Measurements from ENCODE around the gene NECTIN3. TPM values are rescaled to one million over a fixed set of nuclear protein-coding genes. Genes with fewer than 3 reads are reported as not detected.

NECTIN3 gene
- total RNA-seq, 1 experiment from 2014 or later: not detected

DNA sequence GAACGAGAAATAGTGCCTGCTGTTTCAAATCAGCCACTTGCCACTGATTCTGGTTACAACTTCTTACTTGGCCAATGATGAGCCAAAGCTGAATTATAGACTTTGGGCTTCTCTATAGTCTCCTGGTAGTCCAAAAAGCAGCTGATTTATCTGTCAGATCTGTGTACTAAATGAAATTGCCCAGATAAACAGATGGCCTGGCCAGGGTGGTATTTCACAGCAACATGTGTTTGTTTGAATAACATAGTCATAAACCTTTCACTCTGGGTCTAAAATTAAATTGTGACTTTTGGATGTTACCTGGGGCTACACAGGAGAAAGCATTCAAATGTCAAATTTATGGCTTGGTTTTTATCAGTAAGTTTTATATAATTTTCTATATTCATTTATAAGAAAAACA is 147.0 kb downstream of the NECTIN3 start:
- Histone ChIP-seq H3K9ac (ENCODE audit: low read length) (no peak overlapping the region), H3K27ac (ENCODE audit: low read length) (no peak overlapping the region), H2AFZ (ENCODE audit: low read length) (no peak overlapping the region), H3K27me3 (ENCODE audit: low read length) (no peaks in the 10 kb centered on the region), H3K9me3 (ENCODE audit: low read length) (no peaks in the 10 kb centered on the region), H4K20me1 (ENCODE audit: insufficient read depth, low read depth, low read length) (no peaks in the 10 kb centered on the region), H3K9me2 (replicated peaks; ENCODE audit: insufficient read depth, low read length) (no peaks in the 10 kb centered on the region), H3K4me3 (ENCODE audit: low read length) (no peak overlapping the region), H3K79me2 (ENCODE audit: low read length) (no peaks in the 10 kb centered on the region), H3K36me3 (ENCODE audit: insufficient read depth, low read length) (no peaks in the 10 kb centered on the region), H3K4me2 (ENCODE audit: low read depth, low read length, poor library complexity, severe bottlenecking) (no peak overlapping the region), H3K4me1 (ENCODE audit: low read length) (no peaks in the 10 kb centered on the region)
- no peak for DNase-seq

DNA sequence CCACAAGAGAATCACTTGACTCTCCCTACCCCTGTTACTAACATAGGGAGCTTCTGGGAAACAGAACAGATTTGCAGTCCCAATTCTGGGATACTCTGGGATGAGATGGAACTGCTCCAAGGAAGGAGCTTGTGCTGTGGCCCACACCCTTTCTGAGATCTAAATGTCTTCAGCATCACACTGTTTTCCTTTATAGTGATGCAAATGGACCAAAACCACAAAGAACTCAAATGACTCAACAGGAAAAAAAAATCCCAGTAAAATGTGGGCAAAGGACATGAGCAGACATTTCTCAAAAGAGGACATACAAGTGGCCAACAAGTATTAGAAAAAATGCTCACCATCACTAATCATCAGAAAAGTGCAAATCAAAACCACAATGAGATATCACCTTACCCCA is 155.6 kb downstream of the NECTIN3 start:
- no peaks in the 10 kb centered on the region for H3K9me3 ChIP-seq (ENCODE audit: low read length)
- no peaks in the 10 kb centered on the region for H3K4me1 ChIP-seq (ENCODE audit: low read length)
- H3K27ac ChIP-seq (ENCODE audit: low read length): no peak overlapping the region
- H3K4me3 ChIP-seq (ENCODE audit: low read length): no peak overlapping the region
- no peaks in the 10 kb centered on the region for H3K9me2 ChIP-seq (replicated peaks; ENCODE audit: insufficient read depth, low read length)
- no peaks in the 10 kb centered on the region for H4K20me1 ChIP-seq (ENCODE audit: insufficient read depth, low read depth, low read length)
- no peaks in the 10 kb centered on the region for H3K36me3 ChIP-seq (ENCODE audit: insufficient read depth, low read length)
- H2AFZ ChIP-seq (ENCODE audit: low read length): no peak overlapping the region
- no peak for DNase-seq
- no peak overlapping the region for H3K4me2 ChIP-seq (ENCODE audit: low read depth, low read length, poor library complexity, severe bottlenecking)
- H3K9ac ChIP-seq (ENCODE audit: low read length): no peak overlapping the region
- H3K79me2 ChIP-seq (ENCODE audit: low read length): no peaks in the 10 kb centered on the region
- no peaks in the 10 kb centered on the region for H3K27me3 ChIP-seq (ENCODE audit: low read length)

DNA sequence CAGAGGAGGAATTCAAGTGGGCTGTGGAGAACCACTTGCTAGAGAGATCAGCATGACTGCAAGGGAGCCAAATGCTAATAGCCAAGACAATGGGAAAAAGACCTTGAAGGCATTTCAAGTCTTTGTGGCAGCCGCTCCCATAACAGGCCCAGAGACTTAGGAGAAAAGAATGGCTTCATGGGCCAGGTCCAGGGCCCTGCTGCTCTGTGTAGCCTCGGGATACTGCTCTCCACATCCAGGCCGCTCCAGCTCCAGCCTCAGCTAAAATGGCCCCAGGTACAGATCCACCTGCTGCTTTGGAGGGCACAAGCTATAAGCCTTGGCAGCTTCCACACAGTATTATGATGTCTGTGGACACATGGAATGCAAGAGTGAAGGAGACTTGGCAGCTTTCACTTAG is 157.7 kb downstream of the NECTIN3 start:
- no peaks in the 10 kb centered on the region for H3K9me3 ChIP-seq (ENCODE audit: low read length)

DNA sequence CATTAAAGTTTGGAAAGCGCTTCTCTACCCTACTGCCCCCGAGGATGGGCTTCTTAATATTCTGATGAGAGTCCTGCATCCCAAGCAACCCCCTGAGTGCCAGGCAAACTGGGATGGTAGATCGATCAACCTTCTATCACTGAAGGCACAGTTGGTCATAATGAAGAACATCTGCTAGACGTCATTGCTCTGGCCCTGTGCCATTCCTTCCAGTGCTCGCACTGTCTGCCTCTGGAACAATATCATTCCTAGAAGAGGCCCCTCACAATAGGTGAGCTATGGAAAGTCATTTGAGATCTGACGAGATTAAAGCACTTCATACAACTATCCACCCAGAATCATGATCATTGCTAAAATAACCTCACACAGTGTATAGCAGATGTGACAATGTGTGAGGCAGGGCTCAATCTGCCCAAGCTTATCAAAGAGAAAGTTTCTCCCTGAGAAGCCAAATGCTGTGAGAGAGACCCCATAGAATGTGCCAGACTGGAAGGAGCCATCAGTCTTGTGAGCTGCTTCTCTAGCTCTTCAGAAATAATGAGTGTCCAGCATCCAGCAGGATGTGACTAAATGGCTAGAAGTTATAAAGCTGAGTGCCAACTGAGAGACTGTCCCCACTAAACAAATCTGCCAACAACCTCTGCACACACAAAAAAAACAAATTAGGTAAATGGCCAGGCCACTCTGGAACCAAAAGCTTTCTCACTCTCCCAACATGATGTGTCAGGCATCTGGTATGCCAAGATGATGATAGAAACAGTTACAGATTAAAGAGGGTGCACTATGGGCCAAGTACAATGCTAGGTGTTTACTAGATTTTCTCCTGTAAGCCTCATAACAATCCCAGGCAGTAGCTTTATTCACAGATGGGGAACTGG is 165.5 kb downstream of the NECTIN3 start:
- H4K20me1 ChIP-seq (ENCODE audit: insufficient read depth, low read depth, low read length): no peaks in the 10 kb centered on the region
- no peaks in the 10 kb centered on the region for H3K36me3 ChIP-seq (ENCODE audit: insufficient read depth, low read length)
- H3K4me3 ChIP-seq (ENCODE audit: low read length): no peak overlapping the region
- H3K27me3 ChIP-seq (ENCODE audit: low read length): no peaks in the 10 kb centered on the region
- DNase-seq: no peak
- H3K9me3 ChIP-seq (ENCODE audit: low read length): peaks cover 3% of the 10 kb centered on the region; the same call in 1 of the 2 replicates
- no peak overlapping the region for H2AFZ ChIP-seq (ENCODE audit: low read length)
- H3K9me2 ChIP-seq (replicated peaks; ENCODE audit: insufficient read depth, low read length): no peaks in the 10 kb centered on the region
- H3K4me2 ChIP-seq (ENCODE audit: low read depth, low read length, poor library complexity, severe bottlenecking): no peak overlapping the region
- H3K9ac ChIP-seq (ENCODE audit: low read length): no peak overlapping the region
- no peak overlapping the region for H3K27ac ChIP-seq (ENCODE audit: low read length)
- no peaks in the 10 kb centered on the region for H3K4me1 ChIP-seq (ENCODE audit: low read length)
- H3K79me2 ChIP-seq (ENCODE audit: low read length): no peaks in the 10 kb centered on the region

More for the DNA sequence above, 157.7 kb downstream of the NECTIN3 start:
- no peak overlapping the region for H3K4me3 ChIP-seq (ENCODE audit: low read length)
- H3K9ac ChIP-seq (ENCODE audit: low read length): no peak overlapping the region
- DNase-seq: no peak
- H2AFZ ChIP-seq (ENCODE audit: low read length): no peak overlapping the region
- H3K27me3 ChIP-seq (ENCODE audit: low read length): no peaks in the 10 kb centered on the region
- no peaks in the 10 kb centered on the region for H3K79me2 ChIP-seq (ENCODE audit: low read length)
- H4K20me1 ChIP-seq (ENCODE audit: insufficient read depth, low read depth, low read length): no peaks in the 10 kb centered on the region
- no peaks in the 10 kb centered on the region for H3K36me3 ChIP-seq (ENCODE audit: insufficient read depth, low read length)
- no peaks in the 10 kb centered on the region for H3K9me2 ChIP-seq (replicated peaks; ENCODE audit: insufficient read depth, low read length)
- no peak overlapping the region for H3K27ac ChIP-seq (ENCODE audit: low read length)
- no peaks in the 10 kb centered on the region for H3K4me1 ChIP-seq (ENCODE audit: low read length)
- no peak overlapping the region for H3K4me2 ChIP-seq (ENCODE audit: low read depth, low read length, poor library complexity, severe bottlenecking)

DNA sequence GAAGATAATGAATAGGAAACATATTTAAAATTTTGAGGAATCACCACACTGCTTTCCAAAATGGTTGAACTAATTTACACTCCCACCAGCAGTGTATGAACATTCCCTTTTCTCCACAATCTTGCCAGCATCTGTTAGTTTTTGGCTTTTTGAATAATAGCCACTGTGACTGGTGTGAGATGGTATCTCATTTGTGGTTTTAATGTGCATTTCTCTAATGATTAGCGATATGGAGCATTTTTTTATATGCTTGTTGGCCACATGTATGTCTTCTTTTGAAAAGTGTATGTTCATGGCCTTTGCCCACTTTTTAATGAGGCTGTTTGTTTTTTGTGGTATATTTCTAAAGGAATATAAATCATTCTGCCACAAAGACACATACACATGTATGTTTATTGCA is 166.3 kb downstream of the NECTIN3 start:
- Histone ChIP-seq H3K36me3 (ENCODE audit: insufficient read depth, low read length) (no peaks in the 10 kb centered on the region), H3K4me1 (ENCODE audit: low read length) (no peaks in the 10 kb centered on the region), H3K27me3 (ENCODE audit: low read length) (no peaks in the 10 kb centered on the region), H4K20me1 (ENCODE audit: insufficient read depth, low read depth, low read length) (no peaks in the 10 kb centered on the region), H3K79me2 (ENCODE audit: low read length) (no peaks in the 10 kb centered on the region), H3K4me2 (ENCODE audit: low read depth, low read length, poor library complexity, severe bottlenecking) (no peak overlapping the region), H3K9me2 (replicated peaks; ENCODE audit: insufficient read depth, low read length) (no peaks in the 10 kb centered on the region), H3K9me3 (ENCODE audit: low read length) (peaks cover 3% of the 10 kb centered on the region; the same call in 1 of the 2 replicates), H3K27ac (ENCODE audit: low read length) (no peak overlapping the region), H3K9ac (ENCODE audit: low read length) (no peak overlapping the region), H2AFZ (ENCODE audit: low read length) (no peak overlapping the region), H3K4me3 (ENCODE audit: low read length) (no peak overlapping the region)
- no peak for DNase-seq

DNA sequence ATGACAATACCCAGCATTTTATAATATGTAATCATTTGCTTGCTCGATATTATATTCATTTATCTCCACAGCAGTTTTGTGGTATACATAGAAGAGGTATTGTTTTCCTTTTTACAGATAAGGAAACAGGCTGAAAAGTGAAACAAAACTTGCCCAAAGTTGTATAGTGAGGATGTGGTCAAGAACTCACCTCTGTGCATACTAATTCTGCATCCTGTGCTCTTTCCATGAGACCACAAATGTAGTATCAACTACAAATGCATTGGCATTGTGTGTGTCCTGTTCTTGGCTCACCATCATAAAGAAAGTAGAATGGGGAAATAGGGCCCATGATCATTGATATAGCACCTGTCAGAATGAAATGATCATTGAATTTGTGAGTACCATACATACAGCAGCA is 167.3 kb downstream of the NECTIN3 start:
- H3K9me2 ChIP-seq (replicated peaks; ENCODE audit: insufficient read depth, low read length): no peaks in the 10 kb centered on the region
- no peak overlapping the region for H3K4me3 ChIP-seq (ENCODE audit: low read length)
- no peak overlapping the region for H3K27ac ChIP-seq (ENCODE audit: low read length)
- no peaks in the 10 kb centered on the region for H3K27me3 ChIP-seq (ENCODE audit: low read length)
- no peaks in the 10 kb centered on the region for H4K20me1 ChIP-seq (ENCODE audit: insufficient read depth, low read depth, low read length)
- H3K9ac ChIP-seq (ENCODE audit: low read length): no peak overlapping the region
- no peak overlapping the region for H2AFZ ChIP-seq (ENCODE audit: low read length)
- no peak for DNase-seq
- no peak overlapping the region for H3K4me2 ChIP-seq (ENCODE audit: low read depth, low read length, poor library complexity, severe bottlenecking)
- H3K9me3 ChIP-seq (ENCODE audit: low read length): peaks cover 3% of the 10 kb centered on the region; the same call in 1 of the 2 replicates
- no peaks in the 10 kb centered on the region for H3K4me1 ChIP-seq (ENCODE audit: low read length)
- H3K79me2 ChIP-seq (ENCODE audit: low read length): no peaks in the 10 kb centered on the region
- H3K36me3 ChIP-seq (ENCODE audit: insufficient read depth, low read length): no peaks in the 10 kb centered on the region

DNA sequence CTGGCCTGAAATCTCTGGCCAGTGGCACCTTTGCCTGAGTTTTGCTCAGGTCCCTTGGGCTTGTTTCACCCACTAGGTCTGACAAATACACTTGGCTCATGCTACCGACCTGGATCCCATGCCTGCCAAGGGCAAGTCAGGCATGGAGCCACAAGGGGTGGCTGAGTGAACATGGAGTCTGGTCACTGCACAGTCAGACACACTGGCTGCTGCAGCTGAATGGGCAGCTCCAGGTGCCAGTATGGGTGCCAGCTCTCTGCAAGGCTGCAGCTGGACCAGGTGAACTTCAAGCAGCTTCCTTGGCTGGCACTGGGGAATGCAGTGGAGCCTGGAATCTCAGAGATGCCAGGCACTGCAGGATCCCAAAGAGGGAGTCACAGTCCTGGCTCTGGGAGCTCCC is 170.3 kb downstream of the NECTIN3 start:
- Histone ChIP-seq H4K20me1 (ENCODE audit: insufficient read depth, low read depth, low read length) (no peaks in the 10 kb centered on the region), H3K9me2 (replicated peaks; ENCODE audit: insufficient read depth, low read length) (no peaks in the 10 kb centered on the region), H3K4me3 (ENCODE audit: low read length) (no peak overlapping the region), H3K9ac (ENCODE audit: low read length) (no peak overlapping the region), H2AFZ (ENCODE audit: low read length) (no peak overlapping the region), H3K27ac (ENCODE audit: low read length) (no peak overlapping the region), H3K4me2 (ENCODE audit: low read depth, low read length, poor library complexity, severe bottlenecking) (no peak overlapping the region), H3K27me3 (ENCODE audit: low read length) (no peaks in the 10 kb centered on the region), H3K79me2 (ENCODE audit: low read length) (no peaks in the 10 kb centered on the region), H3K36me3 (ENCODE audit: insufficient read depth, low read length) (no peaks in the 10 kb centered on the region), H3K4me1 (ENCODE audit: low read length) (no peaks in the 10 kb centered on the region), H3K9me3 (ENCODE audit: low read length) (peaks cover 3% of the 10 kb centered on the region; the same call in 1 of the 2 replicates)
- DNase-seq: no peak

Measured in Karpas-422 (cell line).